HEK293 (cell line): ENCODE data around the gene TRIM56.

Experiments used
- ATF2 ChIP-seq: fragments of 450-650 bp; formaldehyde crosslinking; IDR thresholded peaks from 2 replicates; pipeline ENCODE4 v1.5.1; 2016; ENCODE audit warnings: missing biosample characterization, missing genetic modification characterization, low read depth
- GLI4 ChIP-seq: fragments of 450-650 bp; formaldehyde crosslinking; IDR thresholded peaks from 2 replicates; pipeline ENCODE4 v1.5.1; 2016; ENCODE audit warnings: missing biosample characterization, missing genetic modification characterization
- HIC1 ChIP-seq: fragments of 450-650 bp; formaldehyde crosslinking; IDR thresholded peaks from 2 replicates; pipeline ENCODE4 v1.5.1; 2016; ENCODE audit warnings: missing biosample characterization, missing genetic modification characterization
- KLF16 ChIP-seq: fragments of 450-650 bp; formaldehyde crosslinking; IDR thresholded peaks from 2 replicates; pipeline ENCODE4 v1.5.1; 2017; ENCODE audit warnings: missing biosample characterization, missing genetic modification characterization
- KLF17 ChIP-seq: fragments of 450-650 bp; formaldehyde crosslinking; IDR thresholded peaks from 2 replicates; pipeline ENCODE4 v1.5.1; 2016; ENCODE audit warnings: missing biosample characterization, missing genetic modification characterization
- KLF8 ChIP-seq: fragments of 450-650 bp; formaldehyde crosslinking; IDR thresholded peaks from 2 replicates; pipeline ENCODE4 v1.5.1; 2016; ENCODE audit warnings: missing biosample characterization, missing genetic modification characterization
- PRDM10 ChIP-seq: fragments of 450-650 bp; formaldehyde crosslinking; IDR thresholded peaks from 2 replicates; pipeline ENCODE4 v1.5.1; 2016; ENCODE audit warnings: missing biosample characterization, missing genetic modification characterization
- SP7 ChIP-seq: fragments of 450-650 bp; formaldehyde crosslinking; IDR thresholded peaks from 2 replicates; pipeline ENCODE4 v1.5.1; 2016; ENCODE audit warnings: missing biosample characterization, missing genetic modification characterization
- WT1 ChIP-seq: fragments of 450-650 bp; formaldehyde crosslinking; IDR thresholded peaks from 2 replicates; pipeline ENCODE4 v1.5.1; 2016; ENCODE audit warnings: missing biosample characterization, missing genetic modification characterization
- ZBTB21 ChIP-seq: fragments of 450-650 bp; formaldehyde crosslinking; IDR thresholded peaks from 2 replicates; pipeline ENCODE4 v1.5.1; 2017; ENCODE audit warnings: missing biosample characterization, missing genetic modification characterization
- ZBTB26 ChIP-seq: fragments of 450-650 bp; formaldehyde crosslinking; optimal IDR thresholded peaks from 2 replicates; pipeline ENCODE3; 2016; ENCODE audit warnings: missing biosample characterization, mild to moderate bottlenecking, missing genetic modification characterization
- ZEB2 ChIP-seq: fragments of 450-650 bp; formaldehyde crosslinking; IDR thresholded peaks from 2 replicates; pipeline ENCODE4 v1.5.1; 2016; ENCODE audit warnings: missing biosample characterization, missing genetic modification characterization
- ZFHX2 ChIP-seq: fragments of 450-650 bp; formaldehyde crosslinking; conservative IDR thresholded peaks from 2 replicates; pipeline ENCODE4 v1.5.1; 2016; ENCODE audit warnings: missing biosample characterization, missing genetic modification characterization
- ZNF138 ChIP-seq: fragments of 450-650 bp; formaldehyde crosslinking; IDR thresholded peaks from 2 replicates; pipeline ENCODE4 v1.5.1; 2016; ENCODE audit warnings: missing biosample characterization, missing genetic modification characterization, borderline replicate concordance
- ZNF140 ChIP-seq: fragments of 450-650 bp; formaldehyde crosslinking; IDR thresholded peaks from 2 replicates; pipeline ENCODE4 v1.5.1; 2016; ENCODE audit warnings: missing biosample characterization, missing genetic modification characterization
- ZNF157 ChIP-seq: fragments of 450-650 bp; formaldehyde crosslinking; IDR thresholded peaks from 2 replicates; pipeline ENCODE4 v1.5.1; 2016; ENCODE audit warnings: missing biosample characterization, missing genetic modification characterization
- ZNF239 ChIP-seq: fragments of 450-650 bp; formaldehyde crosslinking; IDR thresholded peaks from 2 replicates; pipeline ENCODE4 v1.5.1; 2016; ENCODE audit warnings: missing biosample characterization, missing genetic modification characterization
- ZNF362 ChIP-seq: fragments of 450-650 bp; formaldehyde crosslinking; IDR thresholded peaks from 2 replicates; pipeline ENCODE4 v1.5.1; 2016; ENCODE audit warnings: missing biosample characterization, missing genetic modification characterization
- ZNF394 ChIP-seq: fragments of 450-650 bp; formaldehyde crosslinking; IDR thresholded peaks from 2 replicates; pipeline ENCODE4 v1.5.1; 2016; ENCODE audit warnings: missing biosample characterization, missing genetic modification characterization, mild to moderate bottlenecking, moderate library complexity, borderline replicate concordance
- ZNF416 ChIP-seq: fragments of 450-650 bp; formaldehyde crosslinking; IDR thresholded peaks from 2 replicates; pipeline ENCODE4 v1.5.1; 2016; ENCODE audit warnings: missing biosample characterization, missing genetic modification characterization
- ZNF529 ChIP-seq: fragments of 450-650 bp; formaldehyde crosslinking; IDR thresholded peaks from 2 replicates; pipeline ENCODE4 v1.5.1; 2017; ENCODE audit warnings: missing genetic modification characterization, missing biosample characterization; ENCODE audit not compliant: insufficient replicate concordance
- ZNF544 ChIP-seq: fragments of 450-650 bp; formaldehyde crosslinking; IDR thresholded peaks from 2 replicates; pipeline ENCODE4 v1.5.0; 2017; ENCODE audit warnings: missing biosample characterization, missing genetic modification characterization
- ZNF548 ChIP-seq: fragments of 450-650 bp; formaldehyde crosslinking; IDR thresholded peaks from 2 replicates; pipeline ENCODE4 v1.5.1; 2016; ENCODE audit warnings: missing biosample characterization, missing genetic modification characterization
- ZNF560 ChIP-seq: fragments of 450-650 bp; formaldehyde crosslinking; IDR thresholded peaks from 2 replicates; pipeline ENCODE4 v1.5.1; 2017; ENCODE audit warnings: missing biosample characterization, missing genetic modification characterization, borderline replicate concordance
- ZNF621 ChIP-seq: fragments of 450-650 bp; formaldehyde crosslinking; IDR thresholded peaks from 2 replicates; pipeline ENCODE4 v1.5.1; 2017; ENCODE audit warnings: missing biosample characterization, missing genetic modification characterization
- ZNF658 ChIP-seq: fragments of 450-650 bp; formaldehyde crosslinking; IDR thresholded peaks from 2 replicates; pipeline ENCODE4; 2016; ENCODE audit warnings: missing biosample characterization, missing genetic modification characterization
- ZNF776 ChIP-seq: fragments of 450-650 bp; formaldehyde crosslinking; IDR thresholded peaks from 2 replicates; pipeline ENCODE4 v1.5.0; 2017; ENCODE audit warnings: missing biosample characterization, missing genetic modification characterization, borderline replicate concordance
- ZNF830 ChIP-seq: fragments of 450-650 bp; IDR thresholded peaks from 2 replicates; pipeline ENCODE4 v1.5.0; 2018; ENCODE audit warnings: missing biosample characterization, missing genetic modification characterization, low read depth, mild to moderate bottlenecking, moderate library complexity
- ZNF837 ChIP-seq: fragments of 450-650 bp; formaldehyde crosslinking; IDR thresholded peaks from 2 replicates; pipeline ENCODE4 v1.5.1; 2016; ENCODE audit warnings: missing biosample characterization, missing genetic modification characterization

The TRIM56 gene

GRCh38 chr7:101085162-101085964, at the start of gene TRIM56 (continued):
- TF ChIP-seq ZNF548 (no peak), ZBTB21 (tag by site-specific recombination) (peak; percentile 17; the same call in 1 of the 2 replicates), ATF2 (tag by site-specific recombination) (no peak), ZNF837 (tag by site-specific recombination) (no peak), KLF16 (peak; percentile 86), ZNF658 (tag by site-specific recombination) (no peak), ZNF394 (tag by site-specific recombination) (peak; percentile 39; the same call in 1 of the 2 replicates), ZNF157 (tag by site-specific recombination) (no peak), ZNF362 (tag by site-specific recombination) (no peak), ZNF776 (no peak), KLF8 (tag by site-specific recombination) (peak; percentile 85), ZNF416 (tag by site-specific recombination) (no peak), ZNF529 (tag by site-specific recombination) (no peak), ZEB2 (tag by site-specific recombination) (peak; percentile 65; the same call in 1 of the 2 replicates), PRDM10 (tag by site-specific recombination) (peak; percentile 49), ZNF138 (tag by site-specific recombination) (no peak), ZBTB26 (tag by site-specific recombination) (no peak), ZNF544 (tag by site-specific recombination) (no peak), ZFHX2 (tag by site-specific recombination) (peak; percentile 74), ZNF239 (tag by site-specific recombination) (no peak), ZNF621 (tag by site-specific recombination) (no peak), ZNF140 (tag by site-specific recombination) (no peak), HIC1 (tag by site-specific recombination) (no peak; the same call in 1 of the 2 replicates), SP7 (tag by site-specific recombination) (peak; percentile 83), KLF17 (tag by site-specific recombination) (peak; percentile 64; the same call in 1 of the 2 replicates), ZNF830 (tag by site-specific recombination) (no peak), WT1 (peak; percentile 70), ZNF560 (no peak), GLI4 (tag by site-specific recombination) (no peak)
